Panc1 (cell line): ENCODE measurements around the gene PLCD1. TPM values are rescaled to one million over a fixed set of nuclear protein-coding genes. Genes with fewer than 3 reads are reported as not detected.

Experiments
- ATAC-seq: fragments of 200-7000 bp; cut with Tn5 transposase; 2 replicates; pipeline ENCODE4 v1.9.1; 2020; ENCODE audit warnings: mild to moderate bottlenecking, moderate library complexity
- BruUV-seq: library from RNA; stranded (reverse); fragments of 400-500 nt; replicated peaks from 2 replicates; lab custom pipeline; 2021; lab: Mats Ljungman, UMichigan
- CTCF ChIA-PET: fragments of 300-600 bp; sonication (Branson Sonifier 250); formaldehyde crosslinking; loops from one replicate; lab custom pipeline; 2022; ENCODE audit warnings: antibody characterized with exemption; lab: Charles Lee
- POLR2A ChIA-PET: fragments of 300-600 bp; sonication (Branson Sonifier 250); formaldehyde crosslinking; loops from one replicate; lab custom pipeline; 2022; ENCODE audit warnings: antibody characterized with exemption; lab: Charles Lee
- DNase-seq: peaks from one replicate; pipeline ENCODE4 v3.0.0-alpha.2; 2010; ENCODE audit warnings: low read depth, low spot score
- H3K27ac ChIP-seq: 2 replicates; pipeline ENCODE4 v1.5.1; 2011; ENCODE audit warnings: mild to moderate bottlenecking, low read length, inconsistent platforms
- H3K27me3 ChIP-seq: fragments of 200-500 bp; sonication (Bioruptor generic); 2 replicates; pipeline ENCODE4 v1.6.0; 2014; ENCODE audit warnings: low read length, inconsistent platforms; ENCODE audit not compliant: control insufficient read depth, insufficient read depth
- H3K36me3 ChIP-seq: fragments of 200-500 bp; sonication (Bioruptor generic); 2 replicates; pipeline ENCODE4 v1.5.1; 2014; ENCODE audit warnings: inconsistent platforms, mild to moderate bottlenecking, low read length, moderate library complexity; ENCODE audit not compliant: control insufficient read depth, insufficient read depth
- H3K4me1 ChIP-seq: 2 replicates; pipeline ENCODE4 v1.5.1; 2011; ENCODE audit warnings: inconsistent platforms, mild to moderate bottlenecking, low read length, moderate library complexity; ENCODE audit not compliant: control insufficient read depth, insufficient read depth
- H3K4me3 ChIP-seq, 2 experiments: 2 replicates each; pipeline ENCODE4 v1.5.1; 2011 to 2012; ENCODE audit warnings: low read depth in 2 of 2, low read length in 2 of 2, mild to moderate bottlenecking in 2 of 2, inconsistent platforms in 1 of 2, moderate library complexity in 1 of 2
- H3K9me3 ChIP-seq: fragments of 200-500 bp; sonication (Bioruptor generic); 2 replicates; pipeline ENCODE4 v1.5.1; 2014; ENCODE audit warnings: low read depth, mild to moderate bottlenecking, inconsistent platforms, low read length, moderate library complexity; ENCODE audit not compliant: control insufficient read depth, insufficient read depth
- CTCF ChIP-seq: fragments of 450-650 bp; IDR thresholded peaks from 2 replicates; pipeline ENCODE4 v1.5.1; 2017; ENCODE audit warnings: mild to moderate bottlenecking
- POLR2AphosphoS5 ChIP-seq: IDR thresholded peaks from 2 replicates; pipeline ENCODE4 v1.6.1; 2012; ENCODE audit warnings: mild to moderate bottlenecking, low read depth, low read length, moderate library complexity
- SIN3A ChIP-seq: IDR thresholded peaks from 2 replicates; pipeline ENCODE4 v1.6.1; 2012; ENCODE audit warnings: low read depth, mild to moderate bottlenecking, low read length, moderate library complexity, borderline replicate concordance; ENCODE audit not compliant: insufficient read depth
- TCF7L2 ChIP-seq: IDR thresholded peaks from 2 replicates; pipeline ENCODE4 v1.6.1; 2011; ENCODE audit warnings: mild to moderate bottlenecking, low read depth, low read length, inconsistent platforms
- in situ Hi-C: cut with HindIII; loops from 2 replicates; pipeline ENCODE4 v1.10.0; 2016; ENCODE audit warnings: low sequenced_read_pairs, low pct_unique_long_range_greater_than_20kb
- intact Hi-C: fragments of 100-400 bp; cut with micrococcal nuclease; formaldehyde crosslinking; loops from one replicate; pipeline ENCODE4 v1.10.0; 2022; ENCODE audit not compliant: unreplicated experiment
- total RNA-seq: library from RNA; stranded (reverse); gene quantifications from one replicate; pipeline ENCODE4 v1.2.1, GENCODE V29; 2021; ENCODE audit not compliant: unreplicated experiment
- TF ChIP-seq, protein P1 (sequence below), 2 experiments: IDR thresholded peaks; 2 replicates each; pipeline ENCODE4 v1.6.1; 2011 to 2012; ENCODE audit warnings: low read depth in 2 of 2, control low read depth in 1 of 2, low read length in 1 of 2, mild to moderate bottlenecking in 1 of 2, moderate library complexity in 1 of 2; ENCODE audit not compliant: insufficient read depth in 1 of 2

The PLCD1 gene
- total RNA-seq, 1 experiment from 2014 or later, result 1.8 TPM

GRCh38 chr3:38040401-38040800 lies 11.0 kb upstream of the PLCD1 start:
- H3K9me3 ChIP-seq, result no peaks in the 10 kb centered on the region
- H3K4me3 ChIP-seq, result no peak overlapping the region
- TF ChIP-seq SIN3A, result no peak
- TF ChIP-seq, protein P1, sequence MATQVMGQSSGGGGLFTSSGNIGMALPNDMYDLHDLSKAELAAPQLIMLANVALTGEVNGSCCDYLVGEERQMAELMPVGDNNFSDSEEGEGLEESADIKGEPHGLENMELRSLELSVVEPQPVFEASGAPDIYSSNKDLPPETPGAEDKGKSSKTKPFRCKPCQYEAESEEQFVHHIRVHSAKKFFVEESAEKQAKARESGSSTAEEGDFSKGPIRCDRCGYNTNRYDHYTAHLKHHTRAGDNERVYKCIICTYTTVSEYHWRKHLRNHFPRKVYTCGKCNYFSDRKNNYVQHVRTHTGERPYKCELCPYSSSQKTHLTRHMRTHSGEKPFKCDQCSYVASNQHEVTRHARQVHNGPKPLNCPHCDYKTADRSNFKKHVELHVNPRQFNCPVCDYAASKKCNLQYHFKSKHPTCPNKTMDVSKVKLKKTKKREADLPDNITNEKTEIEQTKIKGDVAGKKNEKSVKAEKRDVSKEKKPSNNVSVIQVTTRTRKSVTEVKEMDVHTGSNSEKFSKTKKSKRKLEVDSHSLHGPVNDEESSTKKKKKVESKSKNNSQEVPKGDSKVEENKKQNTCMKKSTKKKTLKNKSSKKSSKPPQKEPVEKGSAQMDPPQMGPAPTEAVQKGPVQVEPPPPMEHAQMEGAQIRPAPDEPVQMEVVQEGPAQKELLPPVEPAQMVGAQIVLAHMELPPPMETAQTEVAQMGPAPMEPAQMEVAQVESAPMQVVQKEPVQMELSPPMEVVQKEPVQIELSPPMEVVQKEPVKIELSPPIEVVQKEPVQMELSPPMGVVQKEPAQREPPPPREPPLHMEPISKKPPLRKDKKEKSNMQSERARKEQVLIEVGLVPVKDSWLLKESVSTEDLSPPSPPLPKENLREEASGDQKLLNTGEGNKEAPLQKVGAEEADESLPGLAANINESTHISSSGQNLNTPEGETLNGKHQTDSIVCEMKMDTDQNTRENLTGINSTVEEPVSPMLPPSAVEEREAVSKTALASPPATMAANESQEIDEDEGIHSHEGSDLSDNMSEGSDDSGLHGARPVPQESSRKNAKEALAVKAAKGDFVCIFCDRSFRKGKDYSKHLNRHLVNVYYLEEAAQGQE (IDR thresholded peaks at IDR 0.05; ENCODE audit: insufficient read depth in 1 of 2, low read depth in 2 of 2, low read length in 1 of 2), result no peak
- TF ChIP-seq CTCF, result no peak
- no peak for TF ChIP-seq TCF7L2
- TF ChIP-seq POLR2AphosphoS5, result no peak
- intact Hi-C loops, result no loop called here
- ChIA-PET POLR2A (no interaction called here), CTCF (no interaction called here)
- BruUV-seq, result no TSS peak
- H3K36me3 ChIP-seq, result no peaks in the 10 kb centered on the region
- in situ Hi-C loops, result no loop called here
- H3K4me1 ChIP-seq, result no peaks in the 10 kb centered on the region
- no peak for DNase-seq
- no peak for ATAC-seq
- H3K27me3 ChIP-seq, result no peaks in the 10 kb centered on the region
- H3K27ac ChIP-seq, result no peak overlapping the region

GRCh38 chr3:38039899-38040261 lies 10.4 kb upstream of the PLCD1 start:
- ATAC-seq, result no peak
- BruUV-seq, result no TSS peak
- no peak for DNase-seq
- POLR2A ChIA-PET, result no interaction called here
- Histone ChIP-seq H3K27ac (no peak overlapping the region), H3K36me3 (no peaks in the 10 kb centered on the region), H3K27me3 (no peaks in the 10 kb centered on the region), H3K4me1 (no peaks in the 10 kb centered on the region), H3K4me3 (no peak overlapping the region), H3K9me3 (no peaks in the 10 kb centered on the region)
- intact Hi-C loops (no loop called here), in situ Hi-C loops (no loop called here)
- TF ChIP-seq TCF7L2 (no peak), CTCF (no peak), SIN3A (no peak), POLR2AphosphoS5 (no peak)
- TF ChIP-seq, protein P1 (IDR thresholded peaks at IDR 0.05; ENCODE audit: insufficient read depth in 1 of 2, low read depth in 2 of 2, low read length in 1 of 2), result no peak
- CTCF ChIA-PET, result no interaction called here
